GM21825 (cell line): ENCODE measurements around the gene FAM117B.
"Not testable (repeated sequence)": the region's sequence is repeated elsewhere in the genome, so short reads cannot be mapped to it uniquely, and the experiment has no call there.

Experiments
- ATAC-seq: cut with Tn5 transposase; IDR thresholded peaks from one replicate; pipeline ENCODE4 v1.9.1; 2021; ENCODE audit warnings: mild to moderate bottlenecking, moderate library complexity; ENCODE audit not compliant: unreplicated experiment

The FAM117B gene

DNA sequence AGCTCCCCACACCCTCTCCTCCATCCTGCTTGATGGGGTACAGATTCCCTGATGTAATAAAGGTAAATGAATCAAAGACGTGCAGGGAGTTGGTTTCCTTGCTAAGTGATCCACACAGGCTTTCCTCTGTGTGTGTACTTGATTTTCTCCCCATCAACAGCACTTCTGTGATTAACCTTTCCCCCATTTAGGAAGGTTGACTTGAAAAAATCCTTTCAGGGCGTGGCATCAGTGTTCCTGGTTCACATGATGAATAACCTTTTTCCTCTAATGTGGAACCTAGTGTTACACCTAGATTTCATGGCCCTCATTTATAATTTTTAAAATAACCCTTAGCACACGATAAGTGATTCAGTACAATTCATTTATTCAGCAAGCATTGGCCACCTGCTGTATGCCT lies 121.8 kb downstream of the FAM117B start:
- ATAC-seq = no peak

DNA sequence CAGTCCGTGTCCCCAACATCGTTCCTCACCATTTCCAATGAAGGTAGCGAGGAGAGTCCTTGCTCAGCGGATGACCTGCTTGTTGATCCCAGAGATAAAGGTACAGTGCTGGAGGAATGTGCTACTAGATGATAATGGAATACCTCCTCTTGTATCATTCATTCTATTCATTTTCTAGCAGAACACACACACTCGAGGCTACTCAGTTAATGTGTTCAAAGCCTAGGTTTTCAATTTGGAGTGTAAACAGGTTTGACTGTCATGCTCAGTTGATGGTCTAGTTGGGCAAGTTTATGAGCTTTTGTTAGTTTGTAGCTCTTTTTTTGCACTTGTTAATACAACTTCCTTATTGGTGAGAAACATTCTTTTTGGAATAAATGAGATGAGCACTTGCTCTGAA lies 122.6 kb downstream of the FAM117B start:
- no peak for ATAC-seq

- no peak for ATAC-seq
These were observed 123.4 kb downstream of the FAM117B start for GRCh38 chr2:202758128-202758527.

- no peak for ATAC-seq
These were observed 123.8 kb downstream of the FAM117B start for GRCh38 chr2:202758604-202759003.

GRCh38 chr2:202760848-202761247 lies 126.1 kb downstream of the FAM117B start:
- no peak for ATAC-seq

GRCh38 chr2:202762556-202762955 lies 127.8 kb downstream of the FAM117B start:
- ATAC-seq = no peak

- no peak for ATAC-seq
These were observed 129.1 kb downstream of the FAM117B start for GRCh38 chr2:202763916-202764315.

DNA sequence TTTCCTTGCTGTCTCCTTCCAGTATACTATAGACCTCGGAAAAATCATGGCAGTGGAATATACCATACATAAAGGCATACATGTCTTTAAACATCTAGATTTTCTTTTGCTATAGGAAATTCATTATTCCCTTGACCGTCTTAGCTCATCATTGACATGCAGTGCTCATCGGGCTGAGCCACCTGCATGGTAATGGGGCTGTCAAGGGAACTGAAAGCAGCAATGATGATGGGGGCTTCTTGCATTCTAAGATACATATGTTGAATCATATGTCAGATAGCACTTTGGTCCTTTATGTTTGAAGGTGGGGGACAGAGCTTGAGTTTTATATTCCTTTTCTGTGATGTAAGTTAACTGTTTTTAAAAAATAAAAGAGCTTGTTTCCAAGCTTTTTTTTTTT lies 130.2 kb downstream of the FAM117B start:
- ATAC-seq = no peak

- no peak for ATAC-seq
These were observed 130.7 kb downstream of the FAM117B start for GRCh38 chr2:202765436-202765835.

DNA sequence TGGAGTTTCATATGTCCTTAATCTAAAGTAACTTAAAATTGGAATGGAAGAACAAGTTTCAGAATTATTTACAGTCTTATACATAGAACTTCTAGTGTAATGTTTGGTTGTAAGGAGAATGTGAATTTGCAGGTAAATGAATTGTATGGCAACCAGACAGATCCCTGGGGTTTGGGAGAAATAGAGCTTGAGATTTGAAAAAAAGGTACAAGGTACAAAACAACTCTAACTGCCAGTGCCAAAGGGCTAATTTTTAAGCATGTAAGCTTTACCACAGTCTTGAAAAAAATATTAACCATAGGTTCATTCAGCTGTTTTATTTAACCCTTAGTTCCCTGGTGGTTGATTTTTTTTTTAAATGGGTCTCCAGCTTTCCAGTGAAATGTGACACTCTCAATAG lies 133.5 kb downstream of the FAM117B start:
- no peak for ATAC-seq

- no peak for ATAC-seq
These were observed 134.4 kb downstream of the FAM117B start for GRCh38 chr2:202769201-202769600.

GRCh38 chr2:202771336-202771735 lies 136.6 kb downstream of the FAM117B start:
- ATAC-seq = no peak

GRCh38 chr2:202771741-202772460 lies 137.1 kb downstream of the FAM117B start:
- ATAC-seq = no peak

- no peak for ATAC-seq
These were observed 138.7 kb downstream of the FAM117B start for GRCh38 chr2:202773301-202773973.

GRCh38 chr2:202774104-202774503 lies 139.3 kb downstream of the FAM117B start:
- ATAC-seq = no peak

GRCh38 chr2:202778217-202778616 lies 143.4 kb downstream of the FAM117B start:
- ATAC-seq = no peak

DNA sequence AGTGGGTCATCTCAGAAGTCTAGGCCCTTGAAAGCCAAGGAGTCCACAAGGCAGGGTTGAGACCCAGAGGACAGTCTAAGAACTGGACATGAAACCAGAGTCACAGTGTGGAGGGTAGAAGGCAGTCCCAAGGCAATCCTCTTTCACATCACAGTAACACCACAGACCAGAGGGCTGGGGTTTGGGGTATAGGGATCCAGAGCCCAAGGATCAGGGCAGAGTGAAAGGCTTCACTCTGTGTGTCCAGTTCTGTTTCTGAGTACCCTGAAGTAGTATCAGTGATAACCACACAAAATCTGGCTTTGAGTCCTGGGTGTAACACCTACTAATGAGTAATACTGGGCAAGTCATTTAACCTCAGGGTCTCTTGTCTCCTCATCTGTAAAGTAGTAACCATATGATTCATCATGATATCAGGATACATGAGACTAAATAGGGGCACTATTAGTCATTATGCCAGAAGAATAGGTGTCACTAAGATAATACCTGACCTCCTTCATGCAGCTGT lies 145.8 kb downstream of the FAM117B start:
- ATAC-seq = peak; percentile 96

GRCh38 chr2:202782940-202783558 lies 148.3 kb downstream of the FAM117B start:
- no peak for ATAC-seq

- ATAC-seq = no peak
These were observed 152.1 kb downstream of the FAM117B start for GRCh38 chr2:202786842-202787241.

DNA sequence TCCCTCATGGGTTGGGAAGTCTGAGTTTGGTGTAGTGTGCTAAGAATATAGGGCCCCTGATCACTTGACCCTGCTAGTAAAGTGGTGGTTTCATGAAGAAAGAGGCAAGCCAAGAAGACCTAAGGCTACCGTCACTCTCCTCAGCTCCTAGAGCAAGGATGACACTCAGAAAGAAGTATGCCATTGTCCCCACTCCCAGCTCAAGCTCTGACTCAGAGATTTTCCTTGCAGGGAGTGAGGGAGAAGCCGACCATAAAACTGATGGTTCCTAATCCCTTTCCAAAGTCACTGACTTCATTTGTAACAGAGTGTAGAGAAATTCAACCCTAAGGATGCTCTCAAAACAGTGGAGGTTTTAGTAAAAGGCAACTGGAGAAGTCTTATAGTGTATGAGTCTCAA lies 155.9 kb downstream of the FAM117B start:
- no peak for ATAC-seq

DNA sequence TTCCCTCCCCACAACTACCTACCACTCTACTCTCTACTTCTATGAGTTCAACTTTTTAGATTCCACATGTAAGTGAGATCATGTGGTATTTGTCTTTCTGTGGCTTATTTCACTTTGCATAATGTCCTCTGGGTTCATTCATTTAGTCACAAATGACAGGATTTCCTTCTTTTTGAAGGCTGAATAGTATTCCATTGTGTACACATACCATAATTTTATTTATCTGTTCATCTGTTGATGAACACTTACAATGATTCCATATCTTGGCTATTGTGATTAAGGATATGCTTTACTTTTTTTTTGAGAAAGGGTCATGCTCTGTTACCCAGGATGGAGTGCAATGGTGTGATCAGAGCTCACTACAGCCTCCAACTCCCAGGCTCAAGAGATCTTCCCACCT lies 163.2 kb downstream of the FAM117B start:
- no peak for ATAC-seq

DNA sequence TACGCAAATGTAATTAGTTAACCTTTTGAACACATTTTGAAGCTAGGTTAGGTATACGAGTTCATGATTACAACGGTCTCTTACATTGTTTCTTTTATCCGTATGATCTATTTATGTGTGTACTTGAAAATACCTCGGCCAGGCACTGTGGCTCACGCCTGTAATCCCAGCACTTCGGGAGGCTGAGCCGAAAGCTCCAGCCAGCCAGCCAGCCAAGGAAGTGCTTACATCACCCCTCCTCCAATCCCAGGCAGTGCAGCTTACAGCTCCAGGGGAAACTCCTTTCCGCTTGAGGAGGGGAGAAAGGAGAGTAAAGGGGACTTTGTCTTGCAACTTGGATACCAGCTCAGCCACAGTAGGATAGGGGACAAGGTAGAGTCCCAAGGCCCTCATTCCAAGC lies 171.1 kb downstream of the FAM117B start:
- ATAC-seq = not testable (repeated sequence)
